CMK (cell line): ENCODE data around the gene CPTP.

ENCODE experiments used
- DNase-seq: peaks from one replicate; pipeline ENCODE4 v3.0.0-alpha.2; 2010; ENCODE audit warnings: low read depth

The CPTP gene

GRCh38 chr1:1320666-1321448 is 3.7 kb upstream of the CPTP start:
- no peak for DNase-seq

DNA sequence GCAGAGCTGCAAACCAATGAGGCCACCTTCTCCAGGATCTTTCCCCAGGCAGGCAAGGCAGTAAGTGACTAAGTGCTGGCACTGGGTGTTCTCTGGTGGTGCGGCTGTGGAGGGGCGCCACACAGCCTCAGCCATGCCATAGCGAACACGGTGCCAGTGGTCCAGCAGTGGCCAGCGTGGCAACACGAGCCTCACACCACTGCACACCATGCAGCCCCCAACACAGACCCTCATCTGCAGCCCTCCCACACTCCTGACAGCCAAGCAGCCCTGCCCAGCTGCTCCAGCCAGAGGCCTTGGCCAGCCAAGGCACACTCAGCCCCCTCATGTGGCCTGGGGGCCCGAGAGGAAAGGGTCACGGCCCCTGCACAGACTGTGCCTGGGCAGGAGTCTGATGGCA is 3.1 kb upstream of the CPTP start:
- DNase-seq: no peak

GRCh38 chr1:1322418-1322817 is 2.2 kb upstream of the CPTP start:
- DNase-seq: no peak

GRCh38 chr1:1322952-1323351 is 1.6 kb upstream of the CPTP start:
- no peak for DNase-seq

- no peak for DNase-seq
Measured at GRCh38 chr1:1324084-1324523, 498 bp upstream of the CPTP start.

DNA sequence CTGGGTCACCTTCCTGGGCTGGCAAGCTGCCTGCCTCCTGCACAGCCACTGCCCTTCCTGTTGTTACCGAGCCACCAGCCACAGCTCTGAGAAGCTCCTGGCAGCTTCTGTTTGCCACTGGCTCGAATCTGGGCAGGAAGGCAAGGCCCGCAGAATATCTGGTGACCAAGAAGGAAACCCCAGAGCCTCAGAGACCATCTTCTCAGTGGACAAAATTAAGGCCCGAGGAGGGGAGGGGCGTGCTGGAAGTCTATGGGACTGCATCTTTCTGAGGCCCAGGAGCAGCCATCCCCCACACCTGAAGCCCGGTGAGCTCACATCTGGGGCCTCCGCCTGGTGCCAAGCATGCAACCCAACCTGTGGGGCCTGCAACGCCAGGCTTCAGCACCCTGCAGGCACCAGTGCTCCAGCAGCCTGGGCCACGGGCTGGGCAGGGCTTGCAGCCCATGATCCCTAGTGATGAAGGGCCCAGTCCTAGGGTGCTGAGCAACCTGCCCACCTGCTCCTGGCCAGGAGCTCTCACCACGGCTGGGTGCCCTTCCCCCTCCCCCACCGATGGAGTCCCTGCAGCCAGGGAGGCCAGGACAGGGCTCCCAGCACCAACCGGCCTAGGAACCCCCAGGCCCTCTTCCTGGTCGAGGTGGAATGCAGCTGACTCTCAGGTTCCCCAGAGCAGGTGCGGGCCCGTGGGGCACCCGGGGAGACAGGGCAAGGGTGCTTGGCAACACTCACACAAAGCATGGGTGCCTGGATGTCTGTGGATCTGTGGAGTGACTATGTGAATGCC is 879 bp downstream of the CPTP start:
- no peak for DNase-seq

- DNase-seq: no peak
Measured at GRCh38 chr1:1326075-1326605, 1.5 kb downstream of the CPTP start.

GRCh38 chr1:1327291-1327690 is 2.7 kb downstream of the CPTP start:
- DNase-seq: no peak

GRCh38 chr1:1328254-1328653 is 3.7 kb downstream of the CPTP start:
- DNase-seq: no peak

- DNase-seq: no peak
Measured at GRCh38 chr1:1329304-1330210, 5.0 kb downstream of the CPTP start.

GRCh38 chr1:1330366-1331067 is 5.9 kb downstream of the CPTP start:
- DNase-seq: no peak

DNA sequence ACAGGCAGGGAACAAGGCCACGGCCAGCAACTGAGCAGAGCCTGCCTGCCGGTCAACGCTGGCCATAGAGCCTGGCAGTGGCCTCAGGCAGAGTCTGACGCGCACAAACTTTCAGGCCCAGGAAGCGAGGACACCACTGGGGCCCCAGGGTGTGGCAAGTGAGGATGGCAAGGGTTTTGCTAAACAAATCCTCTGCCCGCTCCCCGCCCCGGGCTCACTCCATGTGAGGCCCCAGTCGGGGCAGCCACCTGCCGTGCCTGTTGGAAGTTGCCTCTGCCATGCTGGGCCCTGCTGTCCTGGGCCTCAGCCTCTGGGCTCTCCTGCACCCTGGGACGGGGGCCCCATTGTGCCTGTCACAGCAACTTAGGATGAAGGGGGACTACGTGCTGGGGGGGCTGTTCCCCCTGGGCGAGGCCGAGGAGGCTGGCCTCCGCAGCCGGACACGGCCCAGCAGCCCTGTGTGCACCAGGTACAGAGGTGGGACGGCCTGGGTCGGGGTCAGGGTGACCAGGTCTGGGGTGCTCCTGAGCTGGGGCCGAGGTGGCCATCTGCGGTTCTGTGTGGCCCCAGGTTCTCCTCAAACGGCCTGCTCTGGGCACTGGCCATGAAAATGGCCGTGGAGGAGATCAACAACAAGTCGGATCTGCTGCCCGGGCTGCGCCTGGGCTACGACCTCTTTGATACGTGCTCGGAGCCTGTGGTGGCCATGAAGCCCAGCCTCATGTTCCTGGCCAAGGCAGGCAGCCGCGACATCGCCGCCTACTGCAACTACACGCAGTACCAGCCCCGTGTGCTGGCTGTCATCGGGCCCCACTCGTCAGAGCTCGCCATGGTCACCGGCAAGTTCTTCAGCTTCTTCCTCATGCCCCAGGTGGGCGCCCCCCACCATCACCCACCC is 6.7 kb downstream of the CPTP start, which contains the start of gene TAS1R3:
TSS of gene TAS1R3 (plus strand) at position 213 of the 898 bp plus-strand sequence. CDS start at position 279, 66 bp downstream.
- DNase-seq: no peak

GRCh38 chr1:1332031-1332755 is 7.6 kb downstream of the CPTP start:
- no peak for DNase-seq

DNA sequence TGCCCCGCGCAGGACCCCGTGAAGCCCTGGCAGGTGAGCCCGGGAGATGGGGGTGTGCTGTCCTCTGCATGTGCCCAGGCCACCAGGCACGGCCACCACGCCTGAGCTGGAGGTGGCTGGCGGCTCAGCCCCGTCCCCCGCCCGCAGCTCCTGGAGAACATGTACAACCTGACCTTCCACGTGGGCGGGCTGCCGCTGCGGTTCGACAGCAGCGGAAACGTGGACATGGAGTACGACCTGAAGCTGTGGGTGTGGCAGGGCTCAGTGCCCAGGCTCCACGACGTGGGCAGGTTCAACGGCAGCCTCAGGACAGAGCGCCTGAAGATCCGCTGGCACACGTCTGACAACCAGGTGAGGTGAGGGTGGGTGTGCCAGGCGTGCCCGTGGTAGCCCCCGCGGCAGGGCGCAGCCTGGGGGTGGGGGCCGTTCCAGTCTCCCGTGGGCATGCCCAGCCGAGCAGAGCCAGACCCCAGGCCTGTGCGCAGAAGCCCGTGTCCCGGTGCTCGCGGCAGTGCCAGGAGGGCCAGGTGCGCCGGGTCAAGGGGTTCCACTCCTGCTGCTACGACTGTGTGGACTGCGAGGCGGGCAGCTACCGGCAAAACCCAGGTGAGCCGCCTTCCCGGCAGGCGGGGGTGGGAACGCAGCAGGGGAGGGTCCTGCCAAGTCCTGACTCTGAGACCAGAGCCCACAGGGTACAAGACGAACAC is 8.3 kb downstream of the CPTP start:
- no peak for DNase-seq

GRCh38 chr1:1333551-1334241 is 9.1 kb downstream of the CPTP start:
- DNase-seq: no peak

GRCh38 chr1:1334835-1335234 is 10.2 kb downstream of the CPTP start:
- DNase-seq: no peak

- no peak for DNase-seq
Measured at GRCh38 chr1:1335283-1335682, 10.7 kb downstream of the CPTP start.

- DNase-seq: no peak
Measured at GRCh38 chr1:1335792-1336248, 11.2 kb downstream of the CPTP start.
